ENCODE measurements around the gene CLSTN1. TPM values are rescaled to one million over a fixed set of nuclear protein-coding genes. Genes with fewer than 3 reads are reported as not detected.
"Not testable (repeated sequence)": the region's sequence is repeated elsewhere in the genome, so short reads cannot be mapped to it uniquely, and the experiment has no call there.

Gene CLSTN1
- total and polyA plus RNA-seq, 4 donors: 3.1 to 13.4 (median 8.8) TPM

GRCh38 chr1:9764550-9764949 is 59.2 kb downstream of the CLSTN1 start:
- Histone ChIP-seq H3K9me3 (ENCODE audit: control insufficient read depth in 4 of 4, low read length in 3 of 4) (no peaks in the 10 kb centered on the region), H3K27me3 (ENCODE audit: control insufficient read depth in 4 of 4, insufficient read depth in 4 of 4, low read length in 3 of 4) (no peaks in the 10 kb centered on the region), H3K4me1 (ENCODE audit: control insufficient read depth in 4 of 4, insufficient read depth in 4 of 4, low read length in 3 of 4) (peaks cover under 1 to 8% (median 7%) of the 10 kb centered on the region in 4 donors), H3K9ac (ENCODE audit: low read depth in 1 of 2, low read length in 2 of 2) (no peak overlapping the region), H3K4me3 (ENCODE audit: low read depth in 1 of 3, low read length in 3 of 3) (no peak overlapping the region), H3K36me3 (ENCODE audit: control insufficient read depth in 4 of 4, insufficient read depth in 3 of 4, low read depth in 1 of 4, low read length in 3 of 4) (peaks cover 0 to 1% (median 0%) of the 10 kb centered on the region in 4 donors), H3K27ac (ENCODE audit: low read depth in 1 of 2, low read length in 2 of 2) (no peak overlapping the region)
- no peak for TF ChIP-seq HNF4A (conservative IDR thresholded peaks at IDR 0.05)
- no peak for TF ChIP-seq SP1 (IDR thresholded peaks at IDR 0.05)
- TF ChIP-seq GABPA (IDR thresholded peaks at IDR 0.05 in 1 of 2, conservative IDR thresholded peaks at IDR 0.05 in 1 of 2): no peak
- no peak for TF ChIP-seq RAD21 (IDR thresholded peaks at IDR 0.05)
- TF ChIP-seq NR2F2 (IDR thresholded peaks at IDR 0.05): no peak
- no peak for TF ChIP-seq YY1 (IDR thresholded peaks at IDR 0.05)
- TF ChIP-seq, protein P1, sequence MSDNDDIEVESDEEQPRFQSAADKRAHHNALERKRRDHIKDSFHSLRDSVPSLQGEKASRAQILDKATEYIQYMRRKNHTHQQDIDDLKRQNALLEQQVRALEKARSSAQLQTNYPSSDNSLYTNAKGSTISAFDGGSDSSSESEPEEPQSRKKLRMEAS (IDR thresholded peaks at IDR 0.05): no peak
- WGBS: 90% methylated on average over 3 of the region's 3 CpGs
- DNase-seq (ENCODE audit: low spot score): no peak

DNA sequence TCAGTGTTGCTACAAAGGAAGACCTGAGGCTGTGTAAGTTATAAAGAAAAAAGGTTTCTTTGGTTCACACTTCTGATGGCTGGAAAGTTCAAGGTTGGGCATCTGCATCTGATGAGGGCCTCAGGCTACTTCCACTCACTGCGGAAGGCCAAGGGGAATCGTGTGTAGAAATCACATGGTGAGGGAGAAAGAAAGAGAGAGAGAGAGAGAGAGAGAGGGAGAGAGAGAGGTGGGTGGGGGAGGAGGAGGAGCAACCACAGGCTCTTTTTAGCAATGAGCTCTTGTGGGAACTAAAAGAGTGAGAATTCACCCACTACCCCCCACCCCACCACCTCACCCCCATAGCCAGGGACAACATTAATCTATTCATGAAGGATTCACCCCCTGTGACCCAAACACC is 59.9 kb downstream of the CLSTN1 start:
- Histone ChIP-seq H3K9ac (ENCODE audit: low read depth in 1 of 2, low read length in 2 of 2) (no peak overlapping the region), H3K4me3 (ENCODE audit: low read depth in 1 of 3, low read length in 3 of 3) (no peak overlapping the region), H3K36me3 (ENCODE audit: control insufficient read depth in 4 of 4, insufficient read depth in 3 of 4, low read depth in 1 of 4, low read length in 3 of 4) (no peaks in the 10 kb centered on the region), H3K9me3 (ENCODE audit: control insufficient read depth in 4 of 4, low read length in 3 of 4) (no peaks in the 10 kb centered on the region), H3K27ac (ENCODE audit: low read depth in 1 of 2, low read length in 2 of 2) (no peak overlapping the region), H3K4me1 (ENCODE audit: control insufficient read depth in 4 of 4, insufficient read depth in 4 of 4, low read length in 3 of 4) (peaks cover 1 to 11% (median 9%) of the 10 kb centered on the region in 4 donors), H3K27me3 (ENCODE audit: control insufficient read depth in 4 of 4, insufficient read depth in 4 of 4, low read length in 3 of 4) (no peaks in the 10 kb centered on the region)
- TF ChIP-seq GABPA (IDR thresholded peaks at IDR 0.05 in 1 of 2, conservative IDR thresholded peaks at IDR 0.05 in 1 of 2) (no peak), RAD21 (IDR thresholded peaks at IDR 0.05) (no peak), CTCF (IDR thresholded peaks at IDR 0.05; ENCODE audit: low read depth, low read length, missing input control) (no peak), SP1 (IDR thresholded peaks at IDR 0.05) (no peak), HNF4G (IDR thresholded peaks at IDR 0.05) (no peak), RXRA (IDR thresholded peaks at IDR 0.05) (no peak), YY1 (IDR thresholded peaks at IDR 0.05) (no peak), TAF1 (conservative IDR thresholded peaks at IDR 0.05) (no peak), FOXA1 (IDR thresholded peaks at IDR 0.05) (no peak), HNF4A (conservative IDR thresholded peaks at IDR 0.05) (no peak), FOXA2 (IDR thresholded peaks at IDR 0.05) (no peak), NR2F2 (IDR thresholded peaks at IDR 0.05) (no peak), ATF3 (IDR thresholded peaks at IDR 0.05) (no peak), JUND (IDR thresholded peaks at IDR 0.05) (no peak), EGR1 (IDR thresholded peaks at IDR 0.05; ENCODE audit: low read depth in 2 of 2) (no peak)
- TF ChIP-seq, protein P2, sequence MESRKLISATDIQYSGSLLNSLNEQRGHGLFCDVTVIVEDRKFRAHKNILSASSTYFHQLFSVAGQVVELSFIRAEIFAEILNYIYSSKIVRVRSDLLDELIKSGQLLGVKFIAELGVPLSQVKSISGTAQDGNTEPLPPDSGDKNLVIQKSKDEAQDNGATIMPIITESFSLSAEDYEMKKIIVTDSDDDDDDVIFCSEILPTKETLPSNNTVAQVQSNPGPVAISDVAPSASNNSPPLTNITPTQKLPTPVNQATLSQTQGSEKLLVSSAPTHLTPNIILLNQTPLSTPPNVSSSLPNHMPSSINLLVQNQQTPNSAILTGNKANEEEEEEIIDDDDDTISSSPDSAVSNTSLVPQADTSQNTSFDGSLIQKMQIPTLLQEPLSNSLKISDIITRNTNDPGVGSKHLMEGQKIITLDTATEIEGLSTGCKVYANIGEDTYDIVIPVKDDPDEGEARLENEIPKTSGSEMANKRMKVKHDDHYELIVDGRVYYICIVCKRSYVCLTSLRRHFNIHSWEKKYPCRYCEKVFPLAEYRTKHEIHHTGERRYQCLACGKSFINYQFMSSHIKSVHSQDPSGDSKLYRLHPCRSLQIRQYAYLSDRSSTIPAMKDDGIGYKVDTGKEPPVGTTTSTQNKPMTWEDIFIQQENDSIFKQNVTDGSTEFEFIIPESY (IDR thresholded peaks at IDR 0.05): no peak
- TF ChIP-seq, protein P3, sequence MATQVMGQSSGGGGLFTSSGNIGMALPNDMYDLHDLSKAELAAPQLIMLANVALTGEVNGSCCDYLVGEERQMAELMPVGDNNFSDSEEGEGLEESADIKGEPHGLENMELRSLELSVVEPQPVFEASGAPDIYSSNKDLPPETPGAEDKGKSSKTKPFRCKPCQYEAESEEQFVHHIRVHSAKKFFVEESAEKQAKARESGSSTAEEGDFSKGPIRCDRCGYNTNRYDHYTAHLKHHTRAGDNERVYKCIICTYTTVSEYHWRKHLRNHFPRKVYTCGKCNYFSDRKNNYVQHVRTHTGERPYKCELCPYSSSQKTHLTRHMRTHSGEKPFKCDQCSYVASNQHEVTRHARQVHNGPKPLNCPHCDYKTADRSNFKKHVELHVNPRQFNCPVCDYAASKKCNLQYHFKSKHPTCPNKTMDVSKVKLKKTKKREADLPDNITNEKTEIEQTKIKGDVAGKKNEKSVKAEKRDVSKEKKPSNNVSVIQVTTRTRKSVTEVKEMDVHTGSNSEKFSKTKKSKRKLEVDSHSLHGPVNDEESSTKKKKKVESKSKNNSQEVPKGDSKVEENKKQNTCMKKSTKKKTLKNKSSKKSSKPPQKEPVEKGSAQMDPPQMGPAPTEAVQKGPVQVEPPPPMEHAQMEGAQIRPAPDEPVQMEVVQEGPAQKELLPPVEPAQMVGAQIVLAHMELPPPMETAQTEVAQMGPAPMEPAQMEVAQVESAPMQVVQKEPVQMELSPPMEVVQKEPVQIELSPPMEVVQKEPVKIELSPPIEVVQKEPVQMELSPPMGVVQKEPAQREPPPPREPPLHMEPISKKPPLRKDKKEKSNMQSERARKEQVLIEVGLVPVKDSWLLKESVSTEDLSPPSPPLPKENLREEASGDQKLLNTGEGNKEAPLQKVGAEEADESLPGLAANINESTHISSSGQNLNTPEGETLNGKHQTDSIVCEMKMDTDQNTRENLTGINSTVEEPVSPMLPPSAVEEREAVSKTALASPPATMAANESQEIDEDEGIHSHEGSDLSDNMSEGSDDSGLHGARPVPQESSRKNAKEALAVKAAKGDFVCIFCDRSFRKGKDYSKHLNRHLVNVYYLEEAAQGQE (IDR thresholded peaks at IDR 0.05): no peak
- TF ChIP-seq, protein P1 (IDR thresholded peaks at IDR 0.05): no peak
- 93% methylated on average over 2 of the region's 2 CpGs for WGBS
- no peak for DNase-seq (ENCODE audit: low spot score)

- not testable (repeated sequence) for H3K9me3 ChIP-seq (ENCODE audit: control insufficient read depth in 4 of 4, low read length in 3 of 4); H3K9ac ChIP-seq (ENCODE audit: low read depth in 1 of 2, low read length in 2 of 2); H3K27me3 ChIP-seq (ENCODE audit: control insufficient read depth in 4 of 4, insufficient read depth in 4 of 4, low read length in 3 of 4); H3K4me3 ChIP-seq (ENCODE audit: low read depth in 1 of 3, low read length in 3 of 3); H3K36me3 ChIP-seq (ENCODE audit: control insufficient read depth in 4 of 4, insufficient read depth in 3 of 4, low read depth in 1 of 4, low read length in 3 of 4); DNase-seq (ENCODE audit: low spot score); H3K27ac ChIP-seq (ENCODE audit: low read depth in 1 of 2, low read length in 2 of 2)
- 97% methylated on average over 25 of the region's 25 CpGs for WGBS
- H3K4me1 ChIP-seq (ENCODE audit: control insufficient read depth in 4 of 4, insufficient read depth in 4 of 4, low read length in 3 of 4): peaks cover 1 to 11% (median 9%) of the 10 kb centered on the region in 4 donors
Observed at GRCh38 chr1:9762446-9762845, 61.3 kb downstream of the CLSTN1 start.

Measured in liver (tissue), 9 donors.